HG02885 (cell line): Measurements from ENCODE around the gene GNAZ.
"Not testable (repeated sequence)": the region's sequence is repeated elsewhere in the genome, so short reads cannot be mapped to it uniquely, and the experiment has no call there.

Source experiments
- ATAC-seq: cut with Tn5 transposase; IDR thresholded peaks from one replicate; pipeline ENCODE4 v1.9.1; 2021; ENCODE audit warnings: mild to moderate bottlenecking; ENCODE audit not compliant: unreplicated experiment, poor library complexity

The GNAZ gene

DNA sequence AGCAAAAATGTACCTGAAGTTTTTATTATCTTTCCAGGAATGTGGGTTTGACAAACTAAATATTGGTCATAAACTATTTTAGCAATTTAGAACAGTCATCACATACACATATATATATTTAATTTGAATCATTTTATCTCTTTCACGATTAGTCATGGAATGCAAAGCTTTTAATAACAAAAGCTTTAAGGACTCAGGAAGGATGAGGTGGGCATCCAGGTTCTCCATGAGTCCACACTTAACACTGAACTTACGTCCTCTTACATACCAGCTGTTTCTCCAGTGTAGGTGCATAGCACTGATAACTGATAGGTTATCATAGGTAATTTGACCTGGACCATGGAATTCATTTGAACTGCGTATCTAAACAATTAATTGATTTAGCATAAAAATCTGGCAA, 28.1 kb upstream of the GNAZ start:
- no peak for ATAC-seq

DNA sequence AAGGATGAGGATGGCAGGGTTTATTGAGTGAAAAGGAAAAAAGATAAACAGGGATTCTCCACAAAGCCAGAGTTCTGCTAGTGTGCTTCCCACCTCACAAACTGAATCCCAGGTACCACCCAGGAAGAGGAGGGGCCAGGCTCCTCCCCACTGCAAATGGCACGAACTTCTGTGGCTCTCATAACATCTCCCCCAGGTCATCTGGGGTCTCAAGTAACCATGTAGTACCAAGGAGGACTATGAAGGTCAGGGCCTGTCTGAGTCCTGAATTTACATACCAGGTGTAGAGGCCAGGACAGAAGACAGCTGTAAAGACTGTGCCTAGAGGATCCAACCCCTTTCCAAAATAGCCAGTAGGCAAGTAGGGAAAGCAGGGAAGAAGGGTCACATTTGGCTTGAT, 25.7 kb upstream of the GNAZ start:
- ATAC-seq, result no peak

DNA sequence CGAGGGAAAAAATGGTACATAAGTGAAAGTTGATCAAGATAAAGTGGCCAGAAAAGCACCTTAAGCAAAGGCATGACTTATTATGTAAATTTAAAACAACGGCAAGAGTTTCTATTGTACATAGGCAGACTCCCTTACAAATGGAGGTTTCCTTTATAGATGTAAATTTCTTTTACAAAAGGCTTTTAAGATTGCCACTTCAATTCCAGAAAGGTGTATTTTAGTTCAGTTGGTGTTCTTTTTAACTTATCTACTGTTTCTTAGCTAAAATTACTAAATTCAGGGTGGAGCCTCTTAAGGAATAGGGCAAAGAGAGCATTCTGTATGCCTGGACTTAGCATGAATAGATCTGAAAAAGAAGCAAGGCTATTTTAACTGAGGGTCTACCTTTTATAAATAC, 24.9 kb upstream of the GNAZ start:
- ATAC-seq, result no peak

DNA sequence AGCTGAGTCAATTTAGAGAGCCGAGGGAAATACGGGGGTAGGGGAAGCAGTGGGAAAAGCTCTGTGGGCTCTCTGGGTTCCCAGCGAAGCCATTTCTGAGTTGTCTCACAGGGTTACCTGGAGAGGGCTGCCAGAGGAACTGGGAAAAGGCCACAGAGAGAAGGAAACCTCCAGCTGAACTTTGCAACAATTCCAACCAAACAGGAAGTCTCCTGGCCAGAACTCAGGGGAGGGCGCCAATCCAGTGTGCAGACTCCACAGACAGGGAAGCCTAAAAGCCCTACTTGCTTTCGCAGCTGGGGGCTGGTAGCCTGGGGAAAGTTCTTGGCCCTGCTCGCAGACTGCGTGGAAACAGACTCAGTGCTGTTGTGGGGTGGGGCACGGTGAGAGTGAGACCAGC, 23.1 kb upstream of the GNAZ start:
- ATAC-seq, result no peak

DNA sequence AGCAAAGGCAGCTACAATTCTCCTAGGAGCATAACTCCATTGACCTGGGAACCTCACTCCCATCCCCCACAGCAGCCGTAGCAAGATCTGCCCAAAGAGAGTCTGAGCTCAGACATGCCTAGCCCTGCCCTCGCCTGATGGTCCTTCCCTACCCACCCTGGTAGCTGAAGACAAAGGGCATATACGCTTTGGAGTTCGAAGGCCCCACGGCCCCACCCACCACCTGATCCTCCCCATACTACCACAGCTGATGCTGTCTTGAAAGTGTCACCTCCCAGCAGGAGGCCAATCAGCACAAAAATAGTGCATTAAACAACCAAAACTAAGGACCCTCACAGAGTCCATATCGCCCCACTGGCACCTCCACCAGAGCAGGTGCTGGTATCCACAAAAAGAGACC, 22.6 kb upstream of the GNAZ start:
- ATAC-seq, result no peak

- ATAC-seq, result not testable (repeated sequence)
Measured at GRCh38 chr22:23050546-23050945, 19.8 kb upstream of the GNAZ start.

- no peak for ATAC-seq
Measured at GRCh38 chr22:23053051-23053707, 17.1 kb upstream of the GNAZ start.

DNA sequence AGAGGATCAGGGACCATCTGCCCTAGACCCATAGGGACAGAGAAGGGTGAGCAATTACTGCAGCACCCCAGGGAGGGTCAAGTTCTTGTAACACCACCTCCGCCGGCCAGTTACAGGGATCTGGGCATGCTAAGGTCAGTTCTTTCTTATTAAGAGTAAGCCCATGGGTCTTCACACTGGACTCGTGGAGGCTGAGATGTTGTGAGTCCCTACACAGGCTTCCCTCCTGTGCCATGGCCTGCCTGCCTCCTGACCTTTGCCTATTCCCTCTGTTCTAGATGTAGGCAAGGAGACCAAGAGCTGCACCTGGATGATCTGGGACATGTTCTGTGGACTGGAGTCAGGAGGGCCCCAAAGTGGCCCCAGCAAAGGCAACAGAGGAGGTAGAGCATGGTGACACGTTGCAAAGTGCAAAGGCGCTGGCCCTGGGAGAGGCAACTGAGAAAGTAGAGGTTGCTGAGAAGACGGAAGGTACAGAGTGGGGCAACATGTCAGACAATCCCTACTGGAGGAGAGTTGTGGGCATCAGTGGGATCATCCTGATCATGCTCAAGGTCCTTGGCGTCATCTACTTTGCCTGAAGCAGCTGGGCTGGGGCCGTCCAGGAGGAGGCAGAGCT, 16.3 kb upstream of the GNAZ start:
- ATAC-seq, result no peak

GRCh38 chr22:23054531-23055257, 15.6 kb upstream of the GNAZ start:
- peak; percentile 56 for ATAC-seq

- ATAC-seq, result no peak
Measured at GRCh38 chr22:23055449-23056179, 14.7 kb upstream of the GNAZ start.

- ATAC-seq, result no peak
Measured at GRCh38 chr22:23057331-23057730, 13.0 kb upstream of the GNAZ start.

GRCh38 chr22:23058063-23058462, 12.3 kb upstream of the GNAZ start:
- ATAC-seq, result no peak

DNA sequence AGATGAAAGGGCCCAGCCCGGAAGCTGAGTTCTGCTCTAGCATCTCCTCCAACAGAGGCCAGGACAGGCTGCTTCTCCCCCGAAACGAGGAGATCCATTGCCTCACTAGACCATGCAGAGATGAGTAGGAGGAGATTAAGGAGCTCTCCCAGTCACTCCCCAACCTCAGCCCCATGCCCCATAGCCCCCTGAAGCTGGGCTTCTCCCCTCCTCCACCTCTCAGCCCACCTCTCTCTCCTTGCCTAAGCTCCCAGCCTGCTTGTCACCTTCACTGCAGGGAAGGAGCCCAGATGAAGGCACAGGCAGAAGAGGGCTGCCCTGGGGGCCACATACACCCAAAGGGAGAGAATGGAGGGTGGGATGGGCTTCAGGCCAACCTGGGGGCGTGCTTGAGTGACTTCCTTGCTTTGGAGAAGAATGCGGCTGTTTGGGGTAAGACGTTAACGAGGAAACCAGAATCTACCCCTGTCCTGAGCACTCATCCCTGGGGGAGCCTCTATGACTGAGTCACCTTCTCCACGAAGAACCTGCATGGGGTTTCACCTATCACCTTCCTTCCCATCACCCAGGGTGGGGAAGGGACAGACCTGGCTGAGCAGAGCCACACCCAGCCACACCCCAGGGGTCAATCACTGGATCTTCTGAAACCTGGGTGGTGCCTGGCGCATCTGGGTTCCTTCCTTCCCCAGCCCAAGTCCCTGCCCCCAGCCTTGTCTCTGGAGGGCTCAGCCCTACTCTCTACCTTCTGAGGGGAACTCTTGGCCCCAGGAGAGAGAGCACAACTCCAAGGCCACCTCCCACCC, 11.6 kb upstream of the GNAZ start:
- ATAC-seq, result no peak

DNA sequence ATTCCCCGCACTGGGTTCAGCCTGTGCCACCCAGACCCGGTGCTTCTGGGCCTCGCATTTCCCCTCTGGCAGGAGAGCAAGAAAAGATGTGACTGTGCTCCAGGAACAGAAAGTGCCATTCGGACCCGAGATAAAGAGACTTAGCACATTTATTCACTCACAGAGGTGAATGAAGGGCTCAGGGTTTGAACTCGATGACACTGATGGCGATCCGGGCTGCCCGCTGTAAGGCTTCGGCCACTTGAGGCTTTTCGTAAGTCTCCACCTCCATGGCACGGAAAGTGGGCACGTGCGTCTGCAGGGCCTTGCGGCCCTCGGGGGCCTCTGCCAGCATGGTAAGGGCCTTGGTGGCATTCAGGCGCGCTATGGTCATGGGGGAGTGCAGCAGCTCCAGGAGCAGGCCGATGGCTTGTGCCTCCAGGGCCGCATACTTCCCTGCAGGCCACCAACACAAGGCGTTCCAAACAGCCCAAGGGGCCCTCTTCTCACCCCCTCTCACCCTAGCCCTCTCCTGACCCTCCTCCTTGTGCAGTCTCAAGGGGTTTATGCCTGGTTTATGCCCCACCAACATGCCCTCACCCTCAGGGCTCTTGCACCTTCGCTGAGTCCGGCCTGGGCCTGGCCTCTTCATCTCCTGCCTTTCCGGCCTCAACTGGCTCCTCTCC, 10.9 kb upstream of the GNAZ start:
- ATAC-seq, result no peak

DNA sequence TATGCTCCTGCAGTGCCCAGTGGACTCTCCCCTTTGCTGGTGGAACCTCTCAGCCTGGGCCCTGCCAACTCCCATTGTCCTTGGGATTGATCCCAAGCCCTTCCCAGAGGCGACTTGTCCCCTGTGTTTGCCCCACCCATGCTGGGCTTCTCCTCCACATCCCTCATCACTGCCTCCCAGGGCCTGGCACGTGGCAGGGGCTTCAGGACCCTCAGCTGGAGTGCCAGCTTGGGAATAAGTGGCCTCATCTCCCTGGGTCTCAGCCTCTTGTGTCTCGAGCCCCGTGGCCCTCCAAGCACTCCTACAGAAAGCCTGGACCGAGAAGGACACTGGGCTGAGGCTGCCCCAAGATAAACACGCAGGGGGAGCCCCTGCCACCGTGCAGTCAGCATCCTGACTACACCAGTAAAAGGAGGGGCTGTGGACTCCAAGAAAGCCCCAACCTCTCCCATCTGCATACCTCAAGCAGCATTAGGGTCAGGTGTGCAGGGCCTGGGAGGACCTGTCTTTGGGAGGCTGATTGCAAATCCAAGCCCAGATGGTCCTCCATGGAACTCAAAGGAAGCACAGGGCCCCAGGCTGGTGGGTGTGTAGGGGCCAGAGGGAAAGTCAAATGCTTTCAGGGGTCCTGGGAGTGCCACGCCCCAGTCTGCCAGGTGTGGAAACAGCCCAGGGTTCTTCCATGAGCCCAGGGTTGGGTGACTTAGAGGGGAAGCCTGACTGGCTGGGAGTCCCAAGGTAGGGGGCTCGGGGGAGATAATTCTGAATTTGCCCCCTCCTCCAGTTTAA, 9.5 kb upstream of the GNAZ start:
- ATAC-seq, result no peak

DNA sequence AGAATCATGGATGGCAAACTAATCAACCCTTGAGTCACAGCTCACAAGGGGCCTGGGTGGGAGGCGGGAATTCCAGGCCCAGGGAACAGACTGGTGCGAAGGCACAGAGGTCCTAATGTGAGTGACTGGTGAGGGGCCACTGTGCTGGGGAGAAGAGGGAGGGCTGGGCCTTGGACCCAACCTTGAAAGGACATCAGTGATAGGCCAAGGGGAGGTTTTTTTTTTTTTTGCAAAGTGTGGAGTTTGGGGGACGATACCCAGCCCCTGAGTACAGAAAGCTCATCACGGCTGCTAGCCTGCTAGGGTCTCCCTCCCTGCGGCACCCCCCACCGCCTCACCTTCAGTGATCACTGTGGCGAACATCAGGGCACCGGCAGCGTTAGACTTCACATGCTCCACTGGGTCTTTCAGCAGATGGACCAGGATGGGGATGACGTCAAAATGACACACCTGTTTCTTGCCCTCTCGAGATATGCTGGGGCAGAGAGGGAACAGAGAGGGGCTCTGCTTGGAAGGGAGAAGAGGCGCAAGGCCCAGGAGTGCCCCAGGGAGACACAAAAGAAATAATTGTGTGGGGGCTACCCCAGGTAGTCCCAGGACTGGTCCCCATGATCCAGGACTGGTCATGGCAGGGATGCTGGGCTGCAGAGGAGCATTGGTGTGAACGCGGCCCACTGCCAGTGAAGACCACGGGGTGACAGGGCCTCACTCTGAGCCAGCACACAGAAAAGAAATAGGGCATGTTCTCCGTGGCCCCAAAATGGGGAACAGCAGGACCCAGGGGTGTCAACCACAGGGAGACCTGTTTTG, 8.6 kb upstream of the GNAZ start:
- ATAC-seq, result no peak

DNA sequence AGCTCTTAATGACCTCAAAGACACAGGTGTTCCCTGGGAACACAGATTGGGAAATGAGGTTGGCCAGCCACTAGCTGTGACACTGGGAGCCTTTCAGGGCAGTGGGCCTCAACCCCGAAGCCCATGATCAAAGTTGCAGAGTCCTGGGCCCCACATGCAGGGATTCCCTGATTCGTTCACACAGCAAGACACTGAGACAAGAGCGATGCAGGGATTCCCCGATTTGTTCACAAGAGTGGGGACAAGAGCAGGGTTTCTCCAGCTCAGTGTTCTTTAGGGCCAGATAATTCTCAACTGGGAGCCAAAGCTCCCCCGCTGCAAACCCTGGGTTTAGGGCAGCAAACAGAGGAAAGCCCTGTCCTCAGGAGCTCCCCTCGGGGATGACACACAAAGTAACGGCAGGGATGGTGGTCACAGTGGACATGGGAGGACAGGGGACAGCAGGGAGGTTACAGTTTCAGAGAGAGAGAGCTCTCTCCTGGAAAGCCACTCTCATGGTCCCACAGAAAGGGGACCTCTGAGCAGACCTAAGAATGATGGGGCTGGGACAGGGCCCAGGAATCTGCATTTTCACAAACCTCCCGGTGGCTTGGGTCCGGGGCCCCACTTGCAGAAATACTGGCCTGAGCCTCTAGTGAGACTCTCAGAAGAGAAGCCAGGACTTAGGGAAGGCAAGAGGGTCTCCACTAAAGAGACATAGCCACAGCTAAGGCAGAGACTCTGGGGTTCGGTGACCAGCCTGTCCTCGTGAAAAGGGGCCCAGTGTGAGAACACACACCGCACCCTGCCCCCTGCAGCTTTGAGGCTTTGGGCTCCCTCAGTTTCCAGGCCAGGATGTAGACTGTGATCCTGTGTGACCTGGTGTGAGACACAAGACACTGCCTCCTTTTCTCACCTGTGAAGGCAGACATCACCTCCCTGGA, 7.4 kb upstream of the GNAZ start:
- ATAC-seq, result no peak
